RCC 7860 (cell line): Measurements from ENCODE around the gene TLE7.

Experiments
- DNase-seq: peaks from one replicate; pipeline ENCODE4 v3.0.0-alpha.2; 2015; ENCODE audit warnings: low spot score
- FAIRE-seq: peaks from 2 replicates; lab custom pipeline; 2012; peaks lifted over from hg19 to GRCh38; lab: Jason Lieb, UNC

Gene TLE7

GRCh38 chr16:71449020-71449419 lies 7.2 kb upstream of the TLE7 start:
- FAIRE-seq = no peak
- DNase-seq = no peak

GRCh38 chr16:71448274-71448866 lies 6.5 kb upstream of the TLE7 start:
- FAIRE-seq (no peak), DNase-seq (no peak)

- FAIRE-seq (no peak), DNase-seq (no peak)
Observed at GRCh38 chr16:71443714-71444113, 1.9 kb upstream of the TLE7 start.

GRCh38 chr16:71441348-71442050 lies 355 bp downstream of the TLE7 start:
- DNase-seq = no peak
- FAIRE-seq = no peak

- FAIRE-seq (no peak), DNase-seq (no peak)
Observed at GRCh38 chr16:71440669-71441347, 1.0 kb downstream of the TLE7 start.

GRCh38 chr16:71439523-71439922 lies 2.3 kb downstream of the TLE7 start:
- FAIRE-seq (no peak), DNase-seq (no peak)

- DNase-seq (no peak), FAIRE-seq (no peak)
Observed at GRCh38 chr16:71436473-71436872, 5.4 kb downstream of the TLE7 start.

DNA sequence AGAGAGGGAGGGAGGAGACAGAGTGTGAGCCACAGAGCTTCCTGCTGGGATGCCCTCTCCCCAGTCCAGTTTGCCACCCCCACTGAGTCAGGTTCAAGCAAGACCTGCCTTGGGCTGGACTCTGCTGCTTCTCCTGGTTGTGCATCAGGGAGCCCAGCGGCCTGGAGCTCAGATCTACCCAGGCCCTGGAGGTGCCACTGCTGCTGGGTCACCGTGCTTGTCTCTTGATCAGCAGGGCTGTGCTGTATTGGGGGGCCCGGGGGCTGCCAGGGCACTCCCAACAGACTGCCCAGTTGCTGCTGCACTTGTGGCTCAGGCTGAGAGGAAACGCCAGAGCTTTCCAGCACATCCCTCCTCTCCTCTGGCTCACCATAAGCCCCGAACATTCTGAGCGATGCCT lies 8.9 kb downstream of the TLE7 start:
- FAIRE-seq (no peak), DNase-seq (no peak)

DNA sequence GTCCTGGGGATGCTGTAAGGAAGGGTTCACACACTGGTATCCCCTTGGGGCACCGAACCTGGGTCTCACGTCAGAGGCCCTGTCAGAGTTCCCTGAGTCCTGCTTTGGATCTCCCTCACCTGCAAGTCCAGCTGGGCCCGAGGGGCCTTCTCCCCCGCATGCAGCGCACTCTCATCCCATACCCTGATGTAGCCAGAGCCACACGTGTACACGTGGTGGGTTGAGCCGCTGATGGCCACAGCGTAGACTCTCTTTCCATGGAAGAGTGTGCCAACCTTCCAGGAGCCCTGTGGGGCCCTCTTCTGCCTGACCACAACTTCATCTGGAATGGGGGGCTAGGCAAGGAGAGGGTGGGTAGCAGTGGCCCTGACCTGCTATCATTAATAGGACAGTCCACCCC lies 9.9 kb downstream of the TLE7 start:
- DNase-seq = no peak
- no peak for FAIRE-seq

DNA sequence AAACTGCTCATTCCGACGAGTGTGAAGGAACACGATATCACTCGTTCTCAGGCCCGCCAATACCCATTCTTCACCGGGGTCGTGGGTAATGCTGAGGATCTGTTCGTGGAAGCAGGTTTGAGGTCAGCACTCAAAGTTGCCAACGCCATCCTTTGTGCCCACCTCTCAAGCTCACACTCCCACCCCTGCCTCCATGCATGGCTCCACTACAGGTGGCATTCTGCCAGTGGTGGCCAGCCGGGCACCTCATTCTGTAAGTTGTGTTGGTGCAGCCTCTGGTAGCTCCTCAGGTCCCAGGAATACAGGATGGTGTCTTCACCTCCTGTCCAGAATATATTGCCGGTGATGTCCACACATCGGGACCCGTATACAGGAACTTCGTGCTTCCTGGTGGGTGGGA lies 10.7 kb downstream of the TLE7 start:
- no peak for FAIRE-seq
- DNase-seq = no peak

DNA sequence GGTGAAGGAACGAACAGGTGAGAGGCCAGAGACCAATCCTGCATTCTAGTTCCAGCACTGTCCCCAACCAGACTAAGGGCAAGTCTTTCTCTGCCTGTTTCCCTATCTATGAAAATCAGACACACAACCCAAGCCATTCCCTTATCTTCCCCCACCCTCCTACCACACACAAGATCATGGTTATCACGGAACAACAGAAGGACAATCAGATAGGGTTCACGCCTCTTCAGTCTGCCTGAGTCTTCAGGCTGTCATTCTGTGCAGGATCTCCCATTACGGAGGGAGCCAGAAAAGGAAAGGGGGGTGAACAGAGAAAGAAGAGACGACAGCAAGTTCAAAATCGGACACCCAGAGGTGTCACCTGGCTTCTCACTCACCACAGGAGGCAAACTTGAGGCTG lies 11.1 kb downstream of the TLE7 start:
- DNase-seq = no peak
- no peak for FAIRE-seq

DNA sequence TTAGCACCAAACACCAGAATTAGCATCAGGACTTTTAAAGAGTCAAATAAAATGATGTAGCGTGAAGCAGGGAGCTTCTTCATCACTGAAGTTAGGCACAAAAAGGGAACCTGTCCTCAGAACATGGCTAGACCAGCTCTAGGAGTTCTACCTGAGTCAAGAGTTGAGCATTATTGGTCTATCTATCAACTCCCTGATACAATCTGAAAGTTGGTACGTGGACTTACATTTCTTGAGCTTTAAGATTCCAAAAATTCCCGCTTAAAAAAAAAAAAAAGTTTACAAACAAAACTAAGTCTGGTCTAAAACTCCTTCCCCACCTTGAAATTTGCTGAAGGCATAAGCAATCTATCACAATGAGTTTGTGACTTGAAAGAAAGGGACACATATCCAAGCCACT lies 12.3 kb downstream of the TLE7 start:
- no peak for FAIRE-seq
- DNase-seq = no peak

GRCh38 chr16:71428883-71429282 lies 13.0 kb downstream of the TLE7 start:
- FAIRE-seq (no peak), DNase-seq (no peak)

DNA sequence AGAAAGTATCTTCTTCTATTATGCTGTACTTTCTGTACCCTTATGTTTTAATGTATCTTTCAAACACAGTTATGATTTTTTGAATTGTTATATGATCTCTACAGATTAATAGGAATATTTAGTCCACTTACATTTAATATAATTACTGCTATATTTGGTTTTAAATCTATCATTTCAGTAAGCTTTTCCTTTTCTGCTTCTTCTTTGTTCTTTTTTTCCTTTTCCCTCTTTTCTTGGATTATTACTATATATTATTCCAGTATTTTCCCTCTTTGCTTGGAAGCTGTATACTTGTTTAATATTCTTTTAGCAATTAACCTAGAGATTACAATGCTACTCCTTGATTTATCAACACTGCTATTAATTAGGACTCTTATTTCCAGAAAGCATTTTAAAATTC lies 13.5 kb downstream of the TLE7 start:
- DNase-seq (no peak), FAIRE-seq (no peak)

GRCh38 chr16:71426880-71427615 lies 14.8 kb downstream of the TLE7 start:
- FAIRE-seq (no peak), DNase-seq (no peak)

DNA sequence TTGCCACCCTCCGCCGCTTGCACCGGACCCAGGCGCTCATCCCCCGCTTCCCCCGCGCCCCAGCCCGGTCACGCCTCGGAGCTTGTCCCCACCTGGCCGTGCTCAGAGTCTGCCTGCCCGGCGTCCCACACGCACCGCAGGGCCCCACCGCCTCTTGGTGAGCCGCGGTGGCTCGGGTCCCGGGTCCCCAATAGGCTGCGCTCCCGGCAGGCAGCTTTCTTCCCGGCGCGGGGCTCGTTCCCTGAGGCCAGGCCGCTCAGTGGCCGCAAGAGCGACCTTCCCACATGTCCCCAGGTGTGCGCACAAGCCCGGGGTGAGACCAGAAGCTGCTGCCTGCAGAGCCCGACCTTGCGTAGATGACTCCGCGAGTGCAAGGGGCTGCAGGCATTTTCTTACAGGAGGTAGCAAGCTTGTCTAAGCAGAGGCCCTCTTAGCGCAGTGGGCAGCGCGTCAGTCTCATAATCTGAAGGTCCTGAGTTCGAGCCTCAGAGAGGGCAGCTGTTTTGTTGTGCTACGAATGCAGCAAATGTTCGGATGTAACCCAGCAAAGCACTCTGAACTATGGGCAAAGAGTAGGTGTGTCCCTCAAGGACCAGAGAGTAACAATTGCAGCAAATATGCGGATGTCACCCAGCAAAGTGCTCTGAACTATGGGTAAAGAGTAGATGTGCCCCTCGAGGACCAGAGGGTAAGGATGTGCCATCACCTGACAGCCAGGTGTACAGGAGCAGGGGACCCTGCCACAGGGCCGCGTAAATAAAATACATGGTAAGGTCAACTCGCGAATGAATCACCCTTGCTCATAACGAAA lies 15.6 kb downstream of the TLE7 start:
- FAIRE-seq (no peak), DNase-seq (peak; percentile 43)

DNA sequence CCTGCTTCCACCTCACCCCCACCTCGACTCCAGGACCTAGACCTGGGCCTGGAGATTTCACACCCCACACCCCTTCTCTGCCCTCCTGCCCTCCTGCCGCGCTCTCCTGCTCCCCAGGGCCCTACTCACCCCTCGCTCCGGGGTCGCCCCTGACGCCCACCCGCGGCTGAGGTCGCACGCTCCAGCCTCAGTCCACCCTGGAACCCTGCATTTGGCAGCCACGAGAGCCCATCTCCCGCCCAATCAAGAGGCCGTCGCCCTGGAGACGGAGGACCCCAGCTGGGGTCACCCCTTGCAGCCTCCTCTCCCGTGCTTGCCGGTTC lies 16.1 kb downstream of the TLE7 start:
- FAIRE-seq = no peak
- no peak for DNase-seq

DNA sequence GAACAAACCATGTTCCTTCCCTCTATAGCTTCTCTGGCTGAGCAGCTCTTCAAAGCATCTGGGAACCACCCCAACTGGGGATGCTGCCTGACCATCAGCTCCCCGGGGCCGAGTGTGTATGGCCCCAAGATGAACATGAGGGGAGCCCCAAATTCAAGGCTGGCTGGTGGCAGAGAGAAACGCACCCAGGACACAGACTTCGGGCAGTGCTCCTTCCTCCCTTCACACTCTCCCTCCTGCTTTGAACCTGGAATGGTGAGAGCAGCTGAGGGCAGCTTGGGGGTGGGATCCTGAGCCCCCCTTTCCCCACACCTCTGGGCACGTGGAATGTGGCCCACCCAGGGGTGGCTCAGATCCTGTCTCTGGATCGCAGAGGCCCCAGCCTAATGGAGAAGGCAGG lies 17.2 kb downstream of the TLE7 start:
- DNase-seq (no peak), FAIRE-seq (no peak)

DNA sequence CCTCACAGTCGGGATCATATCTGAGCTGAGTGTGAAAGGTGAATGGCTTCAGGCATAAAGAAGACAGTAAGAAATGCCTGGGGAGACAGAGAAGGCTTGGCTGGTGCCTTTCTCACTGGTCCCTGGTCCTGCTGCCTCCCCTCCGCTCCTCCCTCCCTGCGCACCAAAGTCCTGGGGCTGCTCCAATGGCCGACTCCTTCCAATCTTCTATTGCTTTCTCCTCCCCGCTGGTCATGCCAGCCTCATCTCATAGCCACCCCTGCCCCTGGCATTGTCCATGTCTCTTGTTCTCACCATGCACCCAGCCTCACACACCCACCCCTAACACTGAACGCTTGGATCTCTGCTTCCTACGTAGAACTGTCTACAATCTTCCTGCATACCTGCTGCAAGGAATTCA lies 18.0 kb downstream of the TLE7 start:
- no peak for DNase-seq
- FAIRE-seq = no peak

DNA sequence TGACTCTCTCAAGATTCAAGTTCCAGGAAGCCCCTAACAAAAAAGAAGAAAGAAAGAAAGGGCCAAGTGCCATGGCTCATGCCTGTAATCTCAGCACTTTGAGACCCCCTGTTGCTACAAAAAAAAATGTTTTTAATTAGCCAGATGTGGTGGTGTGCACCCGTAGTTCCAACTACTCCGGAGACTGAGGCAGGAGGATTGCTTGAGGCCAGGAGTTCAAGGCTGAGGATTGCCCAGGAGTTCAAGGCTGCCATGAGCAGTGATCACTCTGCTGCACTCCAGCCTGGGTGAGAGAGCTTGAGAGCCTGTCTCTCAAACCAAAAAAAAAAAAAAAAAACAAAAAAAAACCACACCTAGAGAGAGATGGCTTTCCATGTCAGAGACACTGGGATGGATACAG lies 18.8 kb downstream of the TLE7 start:
- FAIRE-seq = no peak
- no peak for DNase-seq

DNA sequence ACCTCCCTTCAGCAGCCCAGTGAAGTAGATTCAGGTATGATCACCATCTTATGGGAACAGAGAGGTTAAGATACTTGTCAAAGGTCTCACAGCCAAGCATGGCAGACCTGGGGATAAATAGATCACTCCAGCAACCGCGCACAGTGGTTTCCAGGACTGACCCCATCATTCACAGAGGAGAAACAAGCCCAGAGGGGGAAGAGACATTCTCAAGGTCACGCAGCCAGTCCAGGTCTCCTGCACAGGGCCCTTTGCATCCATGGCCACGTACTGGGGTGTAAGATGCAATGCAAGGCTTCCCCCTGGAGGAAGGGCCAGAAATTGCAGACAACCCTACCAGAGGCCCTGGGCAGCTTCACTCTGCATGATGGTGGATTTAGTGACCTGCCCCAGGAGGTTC lies 19.9 kb downstream of the TLE7 start:
- DNase-seq (no peak), FAIRE-seq (no peak)
